Kidney epithelial cell (primary cell): ENCODE measurements around the gene PCDHGB5. TPM values are rescaled to one million over a fixed set of nuclear protein-coding genes. Genes with fewer than 3 reads are reported as not detected.
"Not testable (repeated sequence)": the region's sequence is repeated elsewhere in the genome, so short reads cannot be mapped to it uniquely, and the experiment has no call there.

Experiments used
- DNase-seq: peaks from one replicate; pipeline ENCODE4 v3.0.0-alpha.2; 2010; ENCODE audit warnings: low read depth
- H3K27me3 ChIP-seq: 2 replicates; pipeline ENCODE4 v1.6.0; 2011; ENCODE audit warnings: low read length; ENCODE audit not compliant: control insufficient read depth, insufficient read depth
- H3K36me3 ChIP-seq: 2 replicates; pipeline ENCODE4 v1.5.1; 2011; ENCODE audit warnings: low read length; ENCODE audit not compliant: control insufficient read depth, insufficient read depth
- H3K4me3 ChIP-seq: 2 replicates; pipeline ENCODE4 v1.5.1; 2011; ENCODE audit warnings: low read depth, mild to moderate bottlenecking, control low read depth, low read length
- total RNA-seq: library from RNA; depleted of rRNA; stranded (reverse); fragments of >200 nt; gene quantifications from 2 replicates; pipeline ENCODE4 v1.2.3, GENCODE V29; 2015
- TF ChIP-seq, protein P1 (sequence below): IDR thresholded peaks from 2 replicates; pipeline ENCODE4 v1.5.1; 2011; ENCODE audit warnings: mild to moderate bottlenecking, moderate library complexity, low read length, control low read depth, inconsistent platforms; ENCODE audit not compliant: insufficient read depth, poor library complexity, severe bottlenecking

PCDHGB5 gene
- total RNA-seq, 1 donor from 2014 or later = 19.3 TPM

DNA sequence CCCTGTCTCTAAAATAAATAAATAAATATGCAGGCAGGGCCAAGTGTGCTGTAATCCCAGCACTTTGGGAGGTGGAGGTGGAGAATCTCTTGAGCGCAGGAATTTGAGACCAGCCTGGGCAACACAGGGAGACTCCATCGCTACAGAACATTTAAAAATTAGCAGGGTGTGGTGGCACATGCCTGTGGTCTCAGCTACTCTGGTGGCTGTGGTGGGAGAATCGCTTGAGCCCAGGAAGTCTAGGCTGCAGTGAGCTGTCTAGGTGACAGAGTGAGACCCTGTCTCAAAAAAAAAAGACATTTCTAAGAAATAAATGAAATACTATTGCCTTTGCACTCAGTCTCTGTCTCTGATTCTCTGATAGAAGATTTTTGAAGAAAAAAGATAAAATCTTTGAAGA is 13.8 kb downstream of the PCDHGB5 start:
- Histone ChIP-seq H3K27me3 (peaks cover 16% of the 10 kb centered on the region), H3K4me3 (no peak overlapping the region)

DNA sequence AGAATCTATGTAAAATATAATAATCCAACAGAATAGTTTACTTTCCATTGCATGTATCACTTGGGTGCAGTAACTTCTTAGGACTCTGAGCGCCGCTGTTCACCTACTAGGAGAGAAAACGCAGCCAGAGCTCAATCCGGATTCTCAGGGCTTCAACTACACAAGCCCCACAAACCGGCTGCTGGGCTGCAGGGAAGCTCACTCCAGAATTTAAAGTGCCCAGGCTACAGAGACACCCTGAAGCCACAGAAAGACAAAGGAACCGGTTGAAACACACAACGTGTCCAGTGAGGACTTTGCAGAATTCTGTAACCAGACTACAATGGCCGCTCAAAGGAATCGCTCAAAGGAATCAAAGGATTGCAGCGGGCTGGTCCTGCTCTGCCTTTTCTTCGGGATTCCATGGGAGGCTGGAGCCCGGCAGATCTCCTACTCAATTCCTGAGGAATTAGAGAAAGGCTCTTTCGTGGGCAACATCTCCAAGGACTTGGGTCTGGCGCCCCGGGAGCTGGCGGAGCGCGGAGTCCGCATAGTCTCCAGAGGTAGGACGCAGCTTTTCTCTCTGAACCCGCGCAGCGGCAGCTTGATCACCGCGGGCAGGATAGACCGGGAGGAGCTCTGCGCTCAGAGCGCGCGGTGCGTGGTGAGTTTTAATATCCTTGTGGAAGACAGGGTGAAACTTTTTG is 15.2 kb downstream of the PCDHGB5 start, which contains the start of gene PCDHGA10:
TSS of gene PCDHGA10 (plus strand) at position 134 of the 686 bp plus-strand sequence. CDS start at position 323, 189 bp downstream.
- Histone ChIP-seq H3K36me3 (no peaks in the 10 kb centered on the region), H3K27me3 (peaks cover 16% of the 10 kb centered on the region), H3K4me3 (peak within 1 kb of the TSS; percentile 30)
- no peak for DNase-seq
- TF ChIP-seq, protein P1, sequence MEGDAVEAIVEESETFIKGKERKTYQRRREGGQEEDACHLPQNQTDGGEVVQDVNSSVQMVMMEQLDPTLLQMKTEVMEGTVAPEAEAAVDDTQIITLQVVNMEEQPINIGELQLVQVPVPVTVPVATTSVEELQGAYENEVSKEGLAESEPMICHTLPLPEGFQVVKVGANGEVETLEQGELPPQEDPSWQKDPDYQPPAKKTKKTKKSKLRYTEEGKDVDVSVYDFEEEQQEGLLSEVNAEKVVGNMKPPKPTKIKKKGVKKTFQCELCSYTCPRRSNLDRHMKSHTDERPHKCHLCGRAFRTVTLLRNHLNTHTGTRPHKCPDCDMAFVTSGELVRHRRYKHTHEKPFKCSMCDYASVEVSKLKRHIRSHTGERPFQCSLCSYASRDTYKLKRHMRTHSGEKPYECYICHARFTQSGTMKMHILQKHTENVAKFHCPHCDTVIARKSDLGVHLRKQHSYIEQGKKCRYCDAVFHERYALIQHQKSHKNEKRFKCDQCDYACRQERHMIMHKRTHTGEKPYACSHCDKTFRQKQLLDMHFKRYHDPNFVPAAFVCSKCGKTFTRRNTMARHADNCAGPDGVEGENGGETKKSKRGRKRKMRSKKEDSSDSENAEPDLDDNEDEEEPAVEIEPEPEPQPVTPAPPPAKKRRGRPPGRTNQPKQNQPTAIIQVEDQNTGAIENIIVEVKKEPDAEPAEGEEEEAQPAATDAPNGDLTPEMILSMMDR = peak; percentile 34

More for the DNA sequence above, 13.8 kb downstream of the PCDHGB5 start:
- TF ChIP-seq, protein P1 = no peak
- H3K36me3 ChIP-seq = no peaks in the 10 kb centered on the region
- no peak for DNase-seq

DNA sequence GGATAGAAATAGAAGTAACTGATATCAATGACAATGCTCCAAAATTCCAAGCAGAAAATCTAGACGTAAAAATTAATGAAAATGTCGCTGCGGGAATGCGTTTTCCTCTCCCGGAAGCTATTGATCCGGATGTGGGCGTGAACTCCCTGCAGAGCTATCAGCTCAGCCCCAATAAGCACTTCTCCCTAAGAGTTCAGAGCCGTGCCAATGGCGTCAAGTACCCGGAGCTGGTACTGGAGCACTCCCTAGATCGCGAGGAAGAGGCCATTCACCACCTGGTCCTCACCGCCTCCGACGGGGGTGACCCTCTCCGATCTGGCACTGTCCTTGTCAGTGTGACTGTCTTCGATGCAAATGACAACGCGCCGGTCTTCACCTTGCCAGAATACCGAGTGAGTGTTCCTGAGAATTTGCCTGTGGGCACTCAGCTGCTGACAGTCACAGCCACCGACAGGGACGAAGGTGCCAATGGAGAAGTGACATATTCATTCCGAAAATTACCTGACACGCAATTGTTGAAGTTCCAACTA is 15.9 kb downstream of the PCDHGB5 start:
- DNase-seq = no peak
- peaks cover 14% of the 10 kb centered on the region for H3K27me3 ChIP-seq
- peak overlapping the region; percentile 30 for H3K4me3 ChIP-seq
- TF ChIP-seq, protein P1 = no peak
- H3K36me3 ChIP-seq = no peaks in the 10 kb centered on the region

DNA sequence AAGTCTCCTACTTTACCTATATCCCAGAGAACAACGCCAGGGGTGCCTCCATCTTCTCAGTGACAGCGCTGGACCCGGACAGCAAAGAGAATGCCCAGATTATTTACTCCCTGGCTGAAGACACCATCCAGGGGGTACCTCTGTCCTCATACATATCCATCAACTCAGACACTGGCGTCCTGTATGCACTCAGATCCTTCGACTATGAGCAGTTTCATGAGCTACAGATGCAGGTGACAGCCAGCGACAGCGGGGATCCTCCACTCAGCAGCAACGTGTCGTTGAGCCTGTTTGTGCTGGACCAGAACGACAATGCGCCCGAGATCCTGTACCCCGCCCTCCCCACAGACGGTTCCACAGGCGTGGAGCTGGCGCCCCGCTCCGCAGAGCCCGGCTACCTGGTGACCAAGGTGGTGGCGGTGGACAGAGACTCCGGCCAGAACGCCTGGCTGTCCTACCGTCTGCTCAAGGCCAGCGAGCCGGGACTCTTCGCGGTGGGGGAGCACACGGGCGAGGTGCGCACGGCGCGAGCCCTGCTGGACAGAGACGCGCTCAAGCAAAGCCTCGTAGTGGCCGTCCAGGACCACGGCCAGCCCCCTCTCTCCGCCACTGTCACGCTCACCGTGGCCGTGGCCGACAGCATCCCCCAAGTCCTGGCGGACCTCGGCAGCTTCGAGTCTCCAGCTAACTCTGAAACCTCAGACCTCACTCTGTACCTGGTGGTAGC is 17.0 kb downstream of the PCDHGB5 start:
- peaks cover 18% of the 10 kb centered on the region for H3K27me3 ChIP-seq
- not testable (repeated sequence) for H3K4me3 ChIP-seq

DNA sequence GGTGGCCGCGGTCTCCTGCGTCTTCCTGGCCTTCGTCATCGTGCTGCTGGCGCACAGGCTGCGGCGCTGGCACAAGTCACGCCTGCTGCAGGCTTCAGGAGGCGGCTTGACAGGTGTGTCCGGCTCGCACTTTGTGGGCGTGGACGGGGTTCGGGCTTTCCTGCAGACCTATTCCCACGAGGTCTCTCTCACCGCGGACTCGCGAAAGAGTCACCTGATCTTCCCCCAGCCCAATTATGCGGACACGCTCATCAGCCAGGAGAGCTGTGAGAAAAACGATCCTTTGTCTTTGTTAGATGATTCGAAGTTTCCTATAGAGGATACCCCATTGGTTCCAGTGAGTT is 17.5 kb downstream of the PCDHGB5 start:
- not testable (repeated sequence) for H3K4me3 ChIP-seq, H3K36me3 ChIP-seq, DNase-seq
- peaks cover 14% of the 10 kb centered on the region for H3K27me3 ChIP-seq

More for the DNA sequence above, 17.0 kb downstream of the PCDHGB5 start:
- not testable (repeated sequence) for DNase-seq, H3K36me3 ChIP-seq

DNA sequence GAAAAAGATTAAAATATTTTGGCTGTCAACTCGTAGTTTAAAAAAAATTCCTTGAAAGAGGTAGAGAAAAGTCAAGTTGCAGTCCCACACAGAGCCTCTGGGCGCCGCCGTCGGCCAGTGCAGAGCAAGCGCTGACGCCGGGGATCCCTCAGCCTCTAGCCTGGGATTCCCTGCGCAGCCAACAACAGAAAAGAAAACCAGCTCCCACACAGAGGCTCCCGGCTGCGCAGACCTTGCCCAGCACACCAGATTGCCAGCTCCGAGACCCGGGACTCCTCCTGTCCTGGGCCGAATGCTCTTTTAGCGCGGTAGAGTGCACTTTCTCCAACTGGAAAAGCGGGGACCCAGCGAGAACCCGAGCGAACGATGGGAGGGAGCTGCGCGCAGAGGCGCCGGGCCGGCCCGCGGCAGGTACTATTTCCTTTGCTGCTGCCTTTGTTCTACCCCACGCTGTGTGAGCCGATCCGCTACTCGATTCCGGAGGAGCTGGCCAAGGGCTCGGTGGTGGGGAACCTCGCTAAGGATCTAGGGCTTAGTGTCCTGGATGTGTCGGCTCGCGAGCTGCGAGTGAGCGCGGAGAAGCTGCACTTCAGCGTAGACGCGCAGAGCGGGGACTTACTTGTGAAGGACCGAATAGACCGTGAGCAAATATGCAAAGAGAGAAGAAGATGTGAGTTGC is 19.9 kb downstream of the PCDHGB5 start, which contains the start of gene PCDHGB7:
TSS of gene PCDHGB7 (plus strand) at position 184 of the 679 bp plus-strand sequence. CDS start at position 367, 183 bp downstream.
- not testable (repeated sequence) for DNase-seq, H3K36me3 ChIP-seq
- TF ChIP-seq, protein P1 = peak; percentile 83
- peaks cover 18% of the 10 kb centered on the region for H3K27me3 ChIP-seq
- H3K4me3 ChIP-seq = peak within 1 kb of the TSS; percentile 42
